Smooth muscle cell (in vitro differentiated cells): ENCODE measurements around the gene POLK. TPM values are rescaled to one million over a fixed set of nuclear protein-coding genes. Genes with fewer than 3 reads are reported as not detected.
A peak's percentile ranks its signal among the peaks of the same experiment; 100 is the strongest.

Source experiments
- DNase-seq: peaks from one replicate; lab custom pipeline; 2025; ENCODE audit not compliant: unreplicated experiment; lab: John Stamatoyannopoulos, UW
- H2AFZ ChIP-seq: fragments of 200-600 bp; sonication (generic); 2 replicates; pipeline ENCODE4 v1.6.0; 2016; ENCODE audit warnings: antibody characterized with exemption, low read depth, mild to moderate bottlenecking
- H3F3A ChIP-seq: fragments of 200-600 bp; sonication (generic); 2 replicates; pipeline ENCODE4 v1.6.0; 2017; ENCODE audit warnings: antibody characterized with exemption, low read depth
- H3K27ac ChIP-seq: fragments of 200-600 bp; sonication (generic); 2 replicates; pipeline ENCODE4 v1.5.1; 2016; ENCODE audit warnings: low read depth, mild to moderate bottlenecking
- H3K27me3 ChIP-seq: fragments of 200-600 bp; sonication (generic); 2 replicates; pipeline ENCODE4 v1.6.1; 2016; ENCODE audit warnings: low read depth, mild to moderate bottlenecking
- H3K36me3 ChIP-seq: fragments of 200-600 bp; sonication (generic); 2 replicates; pipeline ENCODE4 v1.5.1; 2016; ENCODE audit warnings: low read depth
- H3K4me1 ChIP-seq: fragments of 200-600 bp; sonication (generic); 2 replicates; pipeline ENCODE4 v1.5.1; 2016; ENCODE audit warnings: low read depth
- H3K4me2 ChIP-seq: fragments of 200-600 bp; sonication (generic); 2 replicates; pipeline ENCODE4 v1.6.0; 2016; ENCODE audit warnings: mild to moderate bottlenecking
- H3K4me3 ChIP-seq: fragments of 200-600 bp; sonication (generic); 2 replicates; pipeline ENCODE4 v1.5.1; 2016; ENCODE audit warnings: mild to moderate bottlenecking
- H3K79me2 ChIP-seq: fragments of 200-600 bp; sonication (generic); 2 replicates; pipeline ENCODE4 v1.6.0; 2016; ENCODE audit warnings: low read depth, mild to moderate bottlenecking
- H3K9ac ChIP-seq: fragments of 200-600 bp; sonication (generic); 2 replicates; pipeline ENCODE4 v1.6.0; 2016; ENCODE audit warnings: low read depth
- H3K9me3 ChIP-seq: fragments of 200-600 bp; sonication (generic); replicated peaks from 2 replicates; pipeline ENCODE4 v1.5.1; 2016; ENCODE audit warnings: low read depth
- H4K20me1 ChIP-seq: fragments of 200-600 bp; sonication (generic); 2 replicates; pipeline ENCODE4 v1.6.0; 2016; ENCODE audit warnings: low read depth
- CTCF ChIP-seq: fragments of 200-600 bp; sonication (generic); IDR thresholded peaks from 2 replicates; pipeline ENCODE4 v1.5.1; 2017; ENCODE audit warnings: borderline replicate concordance, mild to moderate bottlenecking, antibody characterized with exemption; ENCODE audit not compliant: insufficient read depth, poor library complexity, severe bottlenecking
- WGBS: methylation state at CpG from one replicate; pipeline ENCODE4 v1.1.7; 2016; ENCODE audit warnings: low lambda C conversion rate; 5-methylcytosine and 5-hydroxymethylcytosine counted together
- polyA plus RNA-seq: library from polyadenylated mRNA; unstranded; fragments of >200 nt; fragmentation: Nextera tagmentation; extraction: Ambion mirVana; gene quantifications from 2 replicates; pipeline ENCODE4 v1.2.1, GENCODE V29; 2016
- total RNA-seq: library from RNA; depleted of rRNA; stranded (reverse); fragments of >200 nt; gene quantifications from 2 replicates; pipeline ENCODE4 v1.2.3, GENCODE V29; 2014

Gene POLK
- total and polyA plus RNA-seq, 2 experiments from 2014 or later, result 12.8 to 36.5 TPM

GRCh38 chr5:75512383-75513074 is 838 bp downstream of the POLK start:
- peaks cover 90% of the 10 kb centered on the region for H3K79me2 ChIP-seq
- H3K27me3 ChIP-seq, result no peaks in the 10 kb centered on the region
- peak overlapping the region; percentile 75 for H3K9ac ChIP-seq
- TF ChIP-seq CTCF, result no peak
- peaks cover 28% of the 10 kb centered on the region for H3K4me1 ChIP-seq
- peak overlapping the region; percentile 88 for H2AFZ ChIP-seq
- DNase-seq, result no peak
- peak overlapping the region; percentile 98 for H3K4me3 ChIP-seq
- H3K27ac ChIP-seq, result peak overlapping the region; percentile 69
- H3F3A ChIP-seq, result no peaks in the 10 kb centered on the region
- peak overlapping the region; percentile 87 for H3K4me2 ChIP-seq
- peaks cover 37% of the 10 kb centered on the region for H4K20me1 ChIP-seq
- 81% methylated on average over 16 of the region's 16 CpGs for WGBS
- H3K36me3 ChIP-seq, result no peaks in the 10 kb centered on the region
- no peaks in the 10 kb centered on the region for H3K9me3 ChIP-seq

- H3K27me3 ChIP-seq, result no peaks in the 10 kb centered on the region
- peaks cover 28% of the 10 kb centered on the region for H4K20me1 ChIP-seq
- DNase-seq, result no peak
- 95% methylated on average over 1 of the region's 1 CpG for WGBS
- H3K4me1 ChIP-seq, result peaks cover 28% of the 10 kb centered on the region
- peak overlapping the region; percentile 87 for H3K4me2 ChIP-seq
- H3K9me3 ChIP-seq, result no peaks in the 10 kb centered on the region
- no peak overlapping the region for H3K9ac ChIP-seq
- no peaks in the 10 kb centered on the region for H3F3A ChIP-seq
- no peak for TF ChIP-seq CTCF
- peaks cover 90% of the 10 kb centered on the region for H3K79me2 ChIP-seq
- no peak overlapping the region for H2AFZ ChIP-seq
- H3K4me3 ChIP-seq, result no peak overlapping the region
- H3K27ac ChIP-seq, result no peak overlapping the region
- no peaks in the 10 kb centered on the region for H3K36me3 ChIP-seq
Measured at GRCh38 chr5:75513841-75514240, 2.1 kb downstream of the POLK start.

- Histone ChIP-seq H3K9me3 (no peaks in the 10 kb centered on the region), H3K4me2 (no peak overlapping the region), H3K36me3 (no peaks in the 10 kb centered on the region), H2AFZ (no peak overlapping the region), H3K4me1 (peaks cover 25% of the 10 kb centered on the region), H4K20me1 (peaks cover 25% of the 10 kb centered on the region), H3K9ac (no peak overlapping the region), H3K27ac (no peak overlapping the region), H3K27me3 (no peaks in the 10 kb centered on the region), H3K79me2 (peaks cover 90% of the 10 kb centered on the region), H3K4me3 (no peak overlapping the region), H3F3A (no peaks in the 10 kb centered on the region)
- WGBS, result 98% methylated on average over 3 of the region's 3 CpGs
- TF ChIP-seq CTCF, result no peak
- DNase-seq, result no peak
Measured at GRCh38 chr5:75514323-75514722, 2.6 kb downstream of the POLK start.

- no peak for TF ChIP-seq CTCF
- no peaks in the 10 kb centered on the region for H3K4me1 ChIP-seq
- no peak overlapping the region for H3K9ac ChIP-seq
- H3K9me3 ChIP-seq, result peaks cover 12% of the 10 kb centered on the region
- H3K4me2 ChIP-seq, result no peak overlapping the region
- no peak overlapping the region for H2AFZ ChIP-seq
- H3K79me2 ChIP-seq, result peaks cover 97% of the 10 kb centered on the region
- H3F3A ChIP-seq, result no peaks in the 10 kb centered on the region
- peaks cover 10% of the 10 kb centered on the region for H3K36me3 ChIP-seq
- 97% methylated on average over 1 of the region's 1 CpG for WGBS
- H4K20me1 ChIP-seq, result peaks cover 30% of the 10 kb centered on the region
- H3K27me3 ChIP-seq, result no peaks in the 10 kb centered on the region
- DNase-seq, result no peak
- no peak overlapping the region for H3K27ac ChIP-seq
- no peak overlapping the region for H3K4me3 ChIP-seq
Measured at GRCh38 chr5:75519761-75520160, 8.1 kb downstream of the POLK start.
